ENCODE measurements around the gene IFI6.

GRCh38 chr1:27633298-27633610 lies 38.7 kb downstream of the IFI6 start:
- no peak for TF ChIP-seq CTCF (IDR thresholded peaks at IDR 0.05)
- TF ChIP-seq POLR2A (IDR thresholded peaks at IDR 0.05): no peak

All from right lobe of liver (tissue), 4 donors.